Posterior cingulate gyrus (tissue), 11 donors: ENCODE data around the gene NTN1.
A peak's percentile ranks its signal among the peaks of the same experiment; 100 is the strongest.
"Not testable (repeated sequence)": the region's sequence is repeated elsewhere in the genome, so short reads cannot be mapped to it uniquely, and the experiment has no call there.

ENCODE experiments used
- DNase-seq, 10 donors: peaks; one replicate each; pipeline versions ENCODE4 v3.0.0 to v3.0.0-alpha.2; 2020 to 2021; ENCODE audit warnings: mixed read lengths in 3 of 10
- intact Hi-C: fragments of 100-400 bp; cut with DNase I; formaldehyde crosslinking; loops from one replicate; pipeline ENCODE4 v1.15.1; 2023

NTN1 gene

DNA sequence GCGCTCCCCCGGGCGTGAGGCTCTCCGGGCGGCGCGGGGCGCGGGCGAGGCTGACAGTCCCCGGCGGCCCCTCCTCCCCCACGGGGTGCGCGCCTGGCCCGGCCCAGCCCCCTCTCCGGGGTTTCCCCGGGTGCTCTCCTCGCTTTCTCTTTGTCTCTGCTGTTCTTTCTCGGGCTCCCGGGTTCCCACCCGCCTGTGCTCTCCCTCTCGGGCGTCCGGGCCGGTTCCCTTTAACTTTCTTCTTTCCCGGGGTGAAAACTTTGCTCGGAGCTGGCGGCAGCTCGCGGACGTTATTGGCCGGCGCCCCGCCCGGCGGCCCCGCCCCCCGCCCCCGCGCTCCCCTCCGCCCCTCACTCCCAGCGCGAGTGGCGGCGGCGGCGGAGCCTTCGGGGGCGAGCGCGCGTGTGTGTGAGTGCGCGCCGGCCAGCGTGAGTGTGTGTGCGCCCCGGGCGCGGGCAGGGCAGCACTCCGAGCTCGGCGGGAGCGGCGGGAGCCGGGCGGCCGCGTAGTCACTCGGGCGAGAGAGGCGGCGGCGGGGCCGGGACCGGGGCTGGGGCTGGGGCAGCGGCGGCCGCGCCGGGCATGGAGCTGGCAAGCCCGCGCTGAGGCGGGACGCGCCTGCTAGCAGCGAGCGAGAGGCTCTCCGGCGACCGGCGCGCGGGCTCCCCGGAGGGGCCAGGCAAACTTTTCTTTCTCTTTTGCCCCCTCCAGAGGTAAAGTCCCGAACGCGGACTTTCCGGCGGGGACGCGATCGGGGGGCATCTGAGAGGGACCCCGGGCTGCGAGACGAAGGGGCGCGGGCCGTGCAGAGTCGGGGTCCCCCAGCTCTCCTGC, at the start of gene NTN1:
TSS of gene NTN1 (plus strand) at position 353 of the 834 bp plus-strand sequence. CDS start 864 bp downstream, outside the sequence.
- DNase-seq: peak in 3 of 10 donors; percentile 32 to 76 (median 65)
- intact Hi-C loops: no loop called here

DNA sequence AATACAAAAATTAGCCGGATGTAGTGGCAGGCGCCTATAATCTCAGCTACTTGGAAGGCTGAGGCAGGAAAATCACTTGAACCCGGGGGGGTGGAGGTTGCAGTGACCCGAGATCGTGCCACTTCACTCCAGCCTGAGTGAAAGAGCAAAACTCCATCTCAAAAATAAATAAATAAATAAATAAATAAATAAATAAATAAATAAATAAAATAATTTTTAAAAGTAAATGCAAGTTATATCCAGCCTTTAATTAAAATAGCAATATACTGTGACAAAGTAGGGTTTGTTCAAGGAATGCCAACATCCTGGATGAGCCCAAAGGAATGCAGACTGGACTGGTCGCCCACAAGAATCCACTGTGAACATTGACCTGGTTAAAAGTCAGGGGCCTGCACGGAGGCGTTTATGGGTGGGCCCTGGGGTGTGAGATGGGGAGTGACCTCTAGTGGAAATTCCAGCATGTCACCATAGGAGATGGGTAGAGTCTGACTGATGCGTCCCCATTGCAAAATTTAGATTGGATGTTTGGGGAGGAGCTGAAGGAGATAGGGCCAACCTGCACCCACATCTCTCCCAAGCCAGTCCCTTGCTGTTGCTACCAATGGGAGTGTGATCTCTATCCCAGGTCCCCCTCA, 46.1 kb upstream of the NTN1 start:
- no peak for DNase-seq
- intact Hi-C loops: no loop called here

GRCh38 chr17:8976638-8977037, 44.7 kb upstream of the NTN1 start:
- no peak for DNase-seq
- intact Hi-C loops: no loop called here

- intact Hi-C loops: no loop called here
- DNase-seq: no peak
Measured at GRCh38 chr17:8979715-8980114, 41.6 kb upstream of the NTN1 start.

DNA sequence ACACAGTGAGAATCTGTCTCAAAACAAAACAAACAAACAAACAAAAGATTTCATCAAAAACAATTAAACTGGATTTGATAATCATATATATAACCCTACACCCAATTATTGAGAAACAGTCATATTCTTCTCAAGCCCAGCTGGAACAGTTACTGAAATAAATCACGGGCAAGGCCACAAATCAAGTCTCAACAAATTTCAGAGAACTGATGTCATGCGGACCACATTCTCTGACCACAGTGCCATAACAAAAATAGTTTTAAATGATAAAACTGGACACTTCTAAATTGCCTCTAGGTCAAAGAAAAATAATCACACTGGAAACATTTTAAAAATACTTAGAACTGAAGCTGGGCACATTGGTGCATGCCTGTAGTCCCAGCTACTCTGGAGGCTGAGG, 39.9 kb upstream of the NTN1 start:
- intact Hi-C loops: no loop called here
- no peak for DNase-seq

DNA sequence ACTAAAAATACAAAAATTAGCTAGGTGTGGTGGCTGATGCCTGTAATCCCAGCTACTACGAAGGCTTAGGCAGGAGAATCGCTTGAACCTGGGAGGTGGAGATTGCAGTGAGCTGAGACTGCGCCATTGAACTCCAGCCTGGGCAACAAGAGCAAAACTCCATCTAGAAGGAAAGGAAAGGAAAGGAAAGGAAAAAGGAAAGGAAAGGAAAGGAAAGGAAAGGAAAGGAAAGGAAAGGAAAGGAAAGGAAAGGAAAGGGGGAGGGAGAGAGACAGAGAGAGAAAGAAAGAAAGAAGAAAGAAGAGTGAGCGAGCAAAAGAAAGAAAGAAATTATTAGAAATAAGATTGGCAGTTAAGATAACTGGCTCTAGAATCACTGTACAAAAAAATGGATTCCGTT, 37.1 kb upstream of the NTN1 start:
- DNase-seq, intact Hi-C loops: not testable (repeated sequence)

GRCh38 chr17:8985054-8985701, 36.1 kb upstream of the NTN1 start:
- no peak for DNase-seq
- intact Hi-C loops: no loop called here

DNA sequence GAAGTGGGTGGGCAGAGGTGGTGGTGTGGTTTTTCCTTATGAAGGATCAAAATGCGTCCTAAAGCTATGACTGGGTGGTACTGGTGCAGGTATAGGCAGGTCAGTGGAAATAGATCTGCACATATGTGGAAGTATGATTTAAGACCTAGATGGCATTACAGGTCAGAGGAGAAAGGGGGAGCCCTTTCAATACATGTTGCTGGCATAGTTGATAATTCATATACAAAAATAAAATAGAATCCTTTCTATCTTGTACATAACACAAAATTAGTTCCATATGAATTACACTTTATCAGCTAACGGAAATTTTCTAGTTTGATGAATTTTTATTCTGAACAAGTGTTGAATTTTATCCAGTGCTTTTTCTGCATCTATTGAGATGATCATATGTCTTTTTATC, 35.0 kb upstream of the NTN1 start:
- no peak for DNase-seq
- intact Hi-C loops: no loop called here

DNA sequence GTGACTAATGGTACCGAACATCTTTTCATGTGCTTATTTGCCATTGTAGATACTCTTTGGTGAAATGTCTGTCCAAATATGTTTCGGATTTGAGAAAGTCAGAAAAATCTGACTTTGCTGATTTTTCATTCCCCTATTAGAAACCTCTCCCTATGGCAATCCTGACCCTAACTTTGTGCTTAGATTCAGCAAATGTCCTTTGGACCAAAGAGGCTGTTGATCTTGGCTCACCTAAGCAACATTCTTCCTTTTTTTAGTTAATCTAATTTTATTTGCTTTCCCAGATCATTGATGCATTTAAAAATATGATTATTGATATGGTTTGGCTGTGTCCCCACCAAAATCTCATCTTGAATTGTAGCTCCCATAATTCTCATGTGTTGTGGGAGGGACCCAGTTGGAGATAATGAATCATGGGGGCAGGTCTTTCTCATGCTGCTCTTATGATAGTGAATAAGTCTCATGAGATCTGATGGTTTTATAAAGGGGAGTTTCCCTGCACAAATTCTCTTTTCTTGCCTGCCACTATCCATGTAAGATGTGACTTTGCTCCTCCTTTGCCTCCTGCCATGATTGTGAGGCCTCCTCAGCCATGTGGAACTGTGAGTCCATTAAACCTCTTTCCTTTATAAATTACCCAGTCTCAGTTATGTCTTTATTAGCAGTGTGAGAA, 32.9 kb upstream of the NTN1 start:
- intact Hi-C loops, DNase-seq: not testable (repeated sequence)

GRCh38 chr17:8991514-8992285, 29.6 kb upstream of the NTN1 start:
- intact Hi-C loops: loop anchor here (1.0 kb wide), 1 partner anchor 531 kb away; no protein-coding TSS in a partner anchor
- peak in 7 of 10 donors; percentile 34 to 87 (median 64) for DNase-seq

GRCh38 chr17:8994319-8994718, 27.0 kb upstream of the NTN1 start:
- DNase-seq: peak in 9 of 10 donors; percentile 36 to 95 (median 85)
- intact Hi-C loops: no loop called here

GRCh38 chr17:8995711-8996110, 25.6 kb upstream of the NTN1 start:
- DNase-seq: no peak
- intact Hi-C loops: no loop called here

- peak in 2 of 10 donors; percentile 36 to 89 for DNase-seq
- intact Hi-C loops: no loop called here
Measured at GRCh38 chr17:8997994-8998628, 23.2 kb upstream of the NTN1 start.

- intact Hi-C loops: no loop called here
- no peak for DNase-seq
Measured at GRCh38 chr17:9001559-9001958, 19.8 kb upstream of the NTN1 start.

DNA sequence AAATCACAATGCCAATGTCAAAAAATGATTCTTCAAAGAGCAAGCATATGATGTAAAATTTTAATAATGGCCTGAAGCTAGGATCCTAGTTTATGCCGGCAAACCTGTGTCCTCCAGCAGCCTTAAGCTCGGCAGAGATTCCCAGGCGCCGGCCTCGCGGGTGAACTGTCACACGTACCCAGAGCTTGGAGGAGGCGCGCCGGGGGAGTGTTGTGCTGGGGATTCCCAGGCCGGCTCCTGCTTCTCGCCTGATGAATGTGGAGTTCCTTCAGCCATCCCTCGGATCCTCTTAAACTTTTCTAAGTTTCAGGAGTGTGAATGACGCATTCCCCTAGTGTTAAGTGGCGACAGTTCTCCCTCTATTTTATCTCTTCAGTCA, 19.1 kb upstream of the NTN1 start:
- intact Hi-C loops: no loop called here
- peak in 2 of 10 donors; percentile 77 to 85 for DNase-seq

DNA sequence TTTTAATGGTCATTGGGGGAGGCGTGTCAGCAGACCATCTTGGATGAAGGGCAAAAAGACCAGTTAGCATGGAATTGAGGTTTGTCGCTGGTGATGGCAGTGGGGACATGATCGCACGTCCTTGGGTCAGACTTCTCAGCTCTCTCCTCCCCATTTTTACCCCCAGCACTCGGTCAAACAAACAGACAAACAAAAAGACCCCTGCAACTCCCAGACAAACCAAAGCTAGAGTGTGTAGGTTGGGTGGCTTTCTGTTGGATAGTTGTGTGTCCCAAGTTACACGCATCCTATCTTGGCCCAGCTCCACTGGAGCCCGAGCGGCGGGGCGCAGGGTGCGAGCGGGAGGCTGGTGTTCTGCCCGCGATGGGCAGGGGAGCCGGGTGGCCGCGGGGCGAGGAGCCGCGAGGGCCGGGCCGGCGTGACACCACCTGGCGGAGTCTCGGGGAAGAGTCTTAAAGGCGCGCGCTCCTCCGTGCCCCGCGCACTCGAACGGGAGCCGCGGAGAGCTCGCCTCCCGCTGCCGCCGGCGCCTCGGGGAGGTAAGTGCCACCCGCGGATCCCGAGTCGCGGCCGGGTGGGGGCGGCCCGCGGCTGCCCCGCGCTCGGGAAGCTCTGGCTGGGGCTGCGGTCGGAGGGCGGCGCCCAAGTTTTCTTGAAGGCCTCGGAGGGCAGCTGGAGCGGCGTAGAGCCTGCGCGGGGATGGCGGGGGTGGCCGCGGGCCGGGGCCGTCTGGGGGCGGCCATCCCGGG, 18.5 kb upstream of the NTN1 start:
- intact Hi-C loops: no loop called here
- DNase-seq: peak in 1 of 10 donors; percentile 68

- no peak for DNase-seq
- intact Hi-C loops: no loop called here
Measured at GRCh38 chr17:9003355-9004131, 17.8 kb upstream of the NTN1 start.
